RWPE1 (cell line): ENCODE data around the gene SHC2.

ENCODE experiments used
- CTCF ChIA-PET: fragments of 350-600 bp; sonication (Branson Sonifier 250); formaldehyde crosslinking; extraction: SDS; loops from one replicate; lab custom pipeline; 2021; lab: Yijun Ruan, JAX
- POLR2A ChIA-PET: fragments of 400-600 bp; formaldehyde crosslinking; extraction: SDS; loops from one replicate; lab custom pipeline; 2020; ENCODE audit warnings: antibody characterized with exemption; ENCODE audit not compliant: low non-redundant PET; lab: Yijun Ruan, JAX
- DNase-seq: peaks from one replicate; pipeline ENCODE4 v3.0.0; 2012; ENCODE audit warnings: low spot score
- H3K27ac ChIP-seq: fragments of 450-650 bp; 2 replicates; pipeline ENCODE4 v1.5.1; 2017
- TF ChIP-seq, protein P1 (sequence below): fragments of 450-650 bp; conservative IDR thresholded peaks from 2 replicates; pipeline ENCODE4 v1.5.1; 2017; ENCODE audit warnings: low read depth, mild to moderate bottlenecking

SHC2 gene

GRCh38 chr19:504616-505015 lies 43.8 kb upstream of the SHC2 start:
- TF ChIP-seq, protein P1, sequence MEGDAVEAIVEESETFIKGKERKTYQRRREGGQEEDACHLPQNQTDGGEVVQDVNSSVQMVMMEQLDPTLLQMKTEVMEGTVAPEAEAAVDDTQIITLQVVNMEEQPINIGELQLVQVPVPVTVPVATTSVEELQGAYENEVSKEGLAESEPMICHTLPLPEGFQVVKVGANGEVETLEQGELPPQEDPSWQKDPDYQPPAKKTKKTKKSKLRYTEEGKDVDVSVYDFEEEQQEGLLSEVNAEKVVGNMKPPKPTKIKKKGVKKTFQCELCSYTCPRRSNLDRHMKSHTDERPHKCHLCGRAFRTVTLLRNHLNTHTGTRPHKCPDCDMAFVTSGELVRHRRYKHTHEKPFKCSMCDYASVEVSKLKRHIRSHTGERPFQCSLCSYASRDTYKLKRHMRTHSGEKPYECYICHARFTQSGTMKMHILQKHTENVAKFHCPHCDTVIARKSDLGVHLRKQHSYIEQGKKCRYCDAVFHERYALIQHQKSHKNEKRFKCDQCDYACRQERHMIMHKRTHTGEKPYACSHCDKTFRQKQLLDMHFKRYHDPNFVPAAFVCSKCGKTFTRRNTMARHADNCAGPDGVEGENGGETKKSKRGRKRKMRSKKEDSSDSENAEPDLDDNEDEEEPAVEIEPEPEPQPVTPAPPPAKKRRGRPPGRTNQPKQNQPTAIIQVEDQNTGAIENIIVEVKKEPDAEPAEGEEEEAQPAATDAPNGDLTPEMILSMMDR, result no peak
- ChIA-PET CTCF (no interaction called here), POLR2A (interaction anchor here (0.7 kb wide), 1 partner anchor 96 kb away, joined by 5 read pairs; the partner anchor contains the start of gene C2CD4C)
- H3K27ac ChIP-seq, result no peak overlapping the region
- DNase-seq, result no peak

- DNase-seq, result no peak
- ChIA-PET CTCF (no interaction called here), POLR2A (no interaction called here)
- TF ChIP-seq, protein P1, result no peak
- H3K27ac ChIP-seq, result no peak overlapping the region
Measured at GRCh38 chr19:501646-502045, 40.8 kb upstream of the SHC2 start.

GRCh38 chr19:498977-499623 lies 38.3 kb upstream of the SHC2 start:
- POLR2A ChIA-PET, result no interaction called here

GRCh38 chr19:498511-498891 lies 37.7 kb upstream of the SHC2 start:
- POLR2A ChIA-PET, result no interaction called here
- no peak overlapping the region for H3K27ac ChIP-seq
- CTCF ChIA-PET, result interaction anchor here (1.9 kb wide), 1 partner anchor 8 kb away, joined by 8 read pairs; no protein-coding TSS in a partner anchor
- TF ChIP-seq, protein P1, result no peak
- DNase-seq, result no peak

More at GRCh38 chr19:498977-499623, 38.3 kb upstream of the SHC2 start:
- DNase-seq, result no peak
- CTCF ChIA-PET, result interaction anchor here (1.9 kb wide), 1 partner anchor 8 kb away, joined by 8 read pairs; no protein-coding TSS in a partner anchor
- TF ChIP-seq, protein P1, result no peak
- H3K27ac ChIP-seq, result no peak overlapping the region

GRCh38 chr19:497869-498510 lies 37.2 kb upstream of the SHC2 start:
- ChIA-PET CTCF (interaction anchor here (0.8 to 1.9 kb wide), 2 partner anchors 9 to 12 kb away, joined by 3 to 8 read pairs; no protein-coding TSS in a partner anchor), POLR2A (no interaction called here)
- no peak for DNase-seq
- TF ChIP-seq, protein P1, result no peak
- H3K27ac ChIP-seq, result no peak overlapping the region

DNA sequence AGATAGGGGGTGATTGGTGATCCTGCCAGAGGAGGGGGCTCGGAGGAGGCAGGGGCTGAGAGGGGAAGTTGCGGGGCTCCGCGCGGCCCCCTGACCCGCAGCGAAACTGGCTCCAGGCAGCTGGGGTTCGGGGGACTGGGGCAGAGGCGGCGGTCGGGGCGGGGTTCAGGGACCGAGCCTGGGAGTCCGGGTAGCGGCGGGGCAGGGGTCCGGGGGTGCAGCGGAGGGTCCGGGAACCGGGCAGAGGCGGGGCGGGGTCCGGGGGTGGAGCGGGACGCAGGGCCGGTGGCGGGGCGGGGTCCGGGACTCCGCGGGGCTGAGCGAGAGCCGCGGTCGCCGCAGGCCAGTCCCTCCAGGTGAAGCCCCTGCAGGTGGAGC lies 36.6 kb upstream of the SHC2 start:
- TF ChIP-seq, protein P1, result no peak
- ChIA-PET POLR2A (no interaction called here), CTCF (interaction anchor here (0.8 to 1.9 kb wide), 2 partner anchors 9 to 12 kb away, joined by 3 to 8 read pairs; no protein-coding TSS in a partner anchor)
- no peak overlapping the region for H3K27ac ChIP-seq
- no peak for DNase-seq
